HG02678 (cell line): Measurements from ENCODE around the gene MAML1.
A peak's percentile ranks its signal among the peaks of the same experiment; 100 is the strongest.

ENCODE experiments used
- ATAC-seq: cut with Tn5 transposase; IDR thresholded peaks from one replicate; pipeline ENCODE4 v1.9.1; 2021; ENCODE audit warnings: mild to moderate bottlenecking, moderate library complexity; ENCODE audit not compliant: unreplicated experiment

Gene MAML1

GRCh38 chr5:179791881-179792611 lies 59.4 kb downstream of the MAML1 start:
- ATAC-seq = no peak

GRCh38 chr5:179792612-179793467 lies 60.2 kb downstream of the MAML1 start:
- no peak for ATAC-seq

GRCh38 chr5:179793468-179794139 lies 61.0 kb downstream of the MAML1 start, which contains the start of gene LTC4S:
Gene LTC4S (plus strand): TSS chr5:179793986. CDS start chr5:179794081, 95 bp downstream.
- peak; percentile 33 for ATAC-seq

GRCh38 chr5:179794171-179794570 lies 61.5 kb downstream of the MAML1 start:
- no peak for ATAC-seq

GRCh38 chr5:179794575-179794974 lies 62.0 kb downstream of the MAML1 start:
- no peak for ATAC-seq

GRCh38 chr5:179795049-179795862 lies 62.6 kb downstream of the MAML1 start:
- no peak for ATAC-seq

- peak; percentile 72 for ATAC-seq
Observed at GRCh38 chr5:179795863-179796833, 63.5 kb downstream of the MAML1 start.

- ATAC-seq = no peak
Observed at GRCh38 chr5:179796877-179797608, 64.4 kb downstream of the MAML1 start.

- ATAC-seq = no peak
Observed at GRCh38 chr5:179797741-179798140, 65.1 kb downstream of the MAML1 start.

- ATAC-seq = no peak
Observed at GRCh38 chr5:179798144-179798770, 65.6 kb downstream of the MAML1 start.

- ATAC-seq = no peak
Observed at GRCh38 chr5:179798771-179799643, 66.4 kb downstream of the MAML1 start.

GRCh38 chr5:179799644-179799973 lies 67.0 kb downstream of the MAML1 start:
- no peak for ATAC-seq

GRCh38 chr5:179800071-179800695 lies 67.6 kb downstream of the MAML1 start:
- ATAC-seq = no peak

GRCh38 chr5:179800696-179801201 lies 68.1 kb downstream of the MAML1 start:
- no peak for ATAC-seq

GRCh38 chr5:179801304-179802206 lies 68.9 kb downstream of the MAML1 start:
- ATAC-seq = peak; percentile 41
